Thyroid gland (tissue), 4 donors: ENCODE results near the gene SCIN.

ENCODE experiments used
- CTCF ChIP-seq, 6 experiments: fragments of 200-600 bp in 3 of 6; fragments of 450-650 bp in 3 of 6; sonication (generic) in 3 of 6; IDR thresholded peaks; one replicate each; pipeline ENCODE4 v1.5.1; 2016 to 2019; ENCODE audit warnings: antibody characterized with exemption in 6 of 6, mild to moderate bottlenecking in 2 of 6, inconsistent platforms in 1 of 6, moderate library complexity in 1 of 6
- POLR2A ChIP-seq, 2 donors: fragments of 450-650 bp; IDR thresholded peaks; one replicate each; pipeline ENCODE4 v1.6.1; 2017; ENCODE audit warnings: antibody characterized with exemption in 2 of 2, mild to moderate bottlenecking in 2 of 2, moderate library complexity in 1 of 2

- no peak for TF ChIP-seq CTCF (IDR thresholded peaks at IDR 0.05)
- TF ChIP-seq POLR2A (IDR thresholded peaks at IDR 0.05): no peak
These were observed 26.9 kb upstream of the SCIN start for GRCh38 chr7:12543586-12543985.
